HG03354 (cell line): ENCODE data around the gene PDE10A.

Source experiments
- ATAC-seq: cut with Tn5 transposase; IDR thresholded peaks from one replicate; pipeline ENCODE4 v1.9.1; 2021; ENCODE audit warnings: mild to moderate bottlenecking; ENCODE audit not compliant: unreplicated experiment, poor library complexity, severe bottlenecking

The PDE10A gene

GRCh38 chr6:165679326-165679725, 16.3 kb upstream of the PDE10A start:
- no peak for ATAC-seq

DNA sequence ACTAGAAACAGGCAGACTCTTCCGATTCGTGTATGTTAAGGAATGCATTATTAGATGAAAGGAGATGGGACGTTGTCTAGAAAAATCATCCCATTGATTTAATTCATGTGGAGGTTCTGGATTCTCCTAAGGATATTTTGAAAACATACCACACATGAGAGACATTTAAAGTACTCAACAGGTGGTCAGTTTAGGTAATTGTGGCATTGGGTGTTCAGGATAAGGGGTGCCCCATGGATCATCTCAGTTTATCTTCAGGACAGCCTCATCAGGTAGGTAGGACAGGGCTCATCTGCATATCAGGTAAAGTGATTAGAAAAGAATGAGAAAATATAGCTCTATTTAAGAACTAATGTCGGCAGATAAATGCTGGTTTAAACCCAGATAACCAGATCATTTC, 15.9 kb upstream of the PDE10A start:
- ATAC-seq: no peak

GRCh38 chr6:165678429-165678828, 15.4 kb upstream of the PDE10A start:
- no peak for ATAC-seq

DNA sequence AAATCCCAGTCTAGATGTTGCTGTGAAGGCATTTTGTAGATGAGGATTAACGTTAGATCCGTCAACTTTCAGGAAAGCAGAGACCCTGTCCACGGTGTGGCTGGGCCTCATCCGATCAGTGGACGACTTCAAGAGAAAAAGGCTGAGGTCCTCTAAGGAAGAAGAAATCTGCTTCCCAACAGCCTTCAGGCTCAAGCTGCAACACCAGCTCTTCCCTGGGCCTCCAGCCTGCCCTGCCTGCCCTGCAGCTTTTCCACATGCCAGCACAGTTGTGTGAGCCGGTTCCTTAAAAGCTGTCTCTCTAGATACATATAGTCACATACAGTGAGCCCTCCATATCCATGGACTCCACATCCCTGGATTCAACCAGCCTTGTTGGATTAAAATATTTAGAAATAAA, 14.1 kb upstream of the PDE10A start:
- ATAC-seq: no peak

GRCh38 chr6:165676435-165677068, 13.5 kb upstream of the PDE10A start:
- no peak for ATAC-seq

DNA sequence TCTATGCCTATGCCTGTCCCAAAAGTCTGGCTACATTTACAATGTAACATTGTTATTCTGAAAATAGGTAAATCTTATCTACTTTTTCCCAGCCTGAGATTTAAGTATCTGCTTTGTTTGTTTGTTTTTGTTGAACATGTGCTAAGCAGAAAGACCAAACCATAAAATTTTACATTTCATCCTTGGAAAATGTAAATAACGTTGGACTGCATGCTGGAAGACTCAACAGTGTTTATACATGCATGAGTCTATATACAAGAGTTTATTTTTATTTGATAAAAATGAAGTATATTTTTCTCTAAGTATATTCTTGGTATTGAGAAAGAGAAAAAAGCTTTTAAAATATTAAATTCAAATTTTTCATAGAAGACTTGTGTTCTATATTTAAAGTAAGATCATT, 12.1 kb upstream of the PDE10A start:
- ATAC-seq: no peak

DNA sequence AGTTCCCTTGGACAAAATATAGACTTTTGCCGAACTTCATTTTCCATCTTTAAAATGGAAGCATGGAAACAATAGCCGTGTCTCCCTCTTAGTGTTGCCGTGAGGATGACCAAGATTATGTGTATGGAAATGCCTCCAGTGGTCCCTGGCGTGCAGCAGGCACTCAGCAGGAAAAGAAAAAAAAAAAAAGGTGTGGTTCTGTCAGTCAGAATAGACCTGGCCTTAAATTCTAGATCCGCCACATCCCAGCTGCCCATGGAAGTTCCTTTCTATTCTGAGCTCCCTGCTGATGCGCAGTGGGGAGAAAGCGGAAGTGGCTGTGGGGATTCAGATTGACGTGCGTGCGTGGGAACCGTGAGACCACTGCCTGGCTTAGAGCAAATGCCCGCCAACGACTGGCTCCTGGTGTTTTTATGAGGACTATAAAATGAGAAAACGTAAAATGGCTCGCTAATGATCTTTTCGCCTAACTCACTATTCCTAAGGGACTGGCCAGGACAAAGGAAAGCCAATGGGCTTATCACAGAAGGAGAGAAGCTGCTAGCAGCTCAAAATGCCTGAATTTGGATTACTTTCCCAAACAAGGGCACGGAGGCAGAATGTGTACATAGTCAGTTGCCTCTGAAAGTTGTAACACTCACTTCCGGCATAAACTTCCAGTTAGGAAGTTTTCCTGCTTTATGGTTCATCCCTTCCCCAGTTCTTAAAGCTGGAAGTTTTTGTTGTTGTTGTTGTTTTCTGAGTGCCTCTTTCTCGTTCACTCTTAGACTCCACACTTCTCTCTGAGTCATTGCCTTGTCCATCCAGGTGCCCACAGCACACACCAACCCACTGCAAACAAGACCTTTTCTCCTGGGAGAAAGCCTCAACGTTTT, 11.4 kb upstream of the PDE10A start:
- ATAC-seq: no peak

- ATAC-seq: no peak
Measured at GRCh38 chr6:165671222-165671768, 8.3 kb upstream of the PDE10A start.

- no peak for ATAC-seq
Measured at GRCh38 chr6:165668951-165669350, 5.9 kb upstream of the PDE10A start.

DNA sequence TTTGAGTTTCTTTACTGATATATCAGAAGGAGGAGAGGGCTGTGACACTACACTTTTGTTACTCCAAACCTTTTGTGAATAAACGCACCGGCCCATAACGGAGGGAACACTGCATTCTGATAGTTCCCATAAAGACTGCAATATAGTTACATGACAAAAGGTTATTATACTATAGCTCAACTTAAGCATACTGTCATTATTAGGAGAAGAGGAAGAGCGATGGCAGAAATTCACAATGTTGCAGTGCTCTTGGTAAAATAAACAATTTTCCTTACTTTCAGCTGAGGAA, 2.3 kb upstream of the PDE10A start:
- ATAC-seq: no peak

GRCh38 chr6:165664559-165665383, 1.7 kb upstream of the PDE10A start:
- no peak for ATAC-seq

DNA sequence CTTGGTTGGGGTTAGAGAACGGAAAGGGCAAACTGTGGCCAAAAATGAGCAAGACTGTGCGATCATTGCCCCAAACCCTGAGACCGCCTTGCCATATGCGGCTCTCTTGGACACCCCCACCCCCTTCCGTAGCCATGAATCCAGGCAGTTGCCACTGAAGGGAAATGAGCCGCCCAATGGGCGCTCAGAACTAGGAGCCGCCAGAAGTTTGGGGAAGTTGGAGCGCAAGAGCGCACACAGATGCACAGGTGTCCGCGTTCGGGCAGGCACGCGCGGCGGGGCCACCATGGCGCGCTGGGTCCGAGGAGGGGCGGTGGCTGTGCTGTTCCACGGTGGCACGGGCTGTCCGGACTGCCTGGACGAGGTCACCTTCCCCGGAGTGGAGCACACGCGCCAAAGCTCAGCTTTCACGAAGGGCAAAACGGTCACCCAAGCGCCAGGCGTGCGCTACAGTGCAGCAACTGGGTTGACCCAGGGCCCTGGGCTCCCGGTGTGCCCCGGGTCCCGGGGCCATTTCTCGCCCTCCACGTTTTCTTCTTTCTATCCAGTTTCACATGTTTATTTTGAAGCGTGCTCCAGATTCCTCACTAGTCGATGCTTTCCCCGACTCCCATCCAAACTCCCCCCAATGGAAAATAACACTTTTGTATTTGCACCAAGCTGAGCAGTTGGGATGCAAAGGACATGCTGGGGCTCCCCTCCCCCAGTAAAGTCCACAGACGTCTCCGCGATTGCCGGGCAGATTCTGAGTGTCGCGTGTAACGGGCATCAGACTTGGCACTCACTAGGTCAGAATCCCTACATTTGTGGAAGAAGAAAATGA, 906 bp upstream of the PDE10A start:
- no peak for ATAC-seq

- no peak for ATAC-seq
Measured at GRCh38 chr6:165663377-165663735, 315 bp upstream of the PDE10A start.

GRCh38 chr6:165662041-165662748, 846 bp downstream of the PDE10A start:
- no peak for ATAC-seq

DNA sequence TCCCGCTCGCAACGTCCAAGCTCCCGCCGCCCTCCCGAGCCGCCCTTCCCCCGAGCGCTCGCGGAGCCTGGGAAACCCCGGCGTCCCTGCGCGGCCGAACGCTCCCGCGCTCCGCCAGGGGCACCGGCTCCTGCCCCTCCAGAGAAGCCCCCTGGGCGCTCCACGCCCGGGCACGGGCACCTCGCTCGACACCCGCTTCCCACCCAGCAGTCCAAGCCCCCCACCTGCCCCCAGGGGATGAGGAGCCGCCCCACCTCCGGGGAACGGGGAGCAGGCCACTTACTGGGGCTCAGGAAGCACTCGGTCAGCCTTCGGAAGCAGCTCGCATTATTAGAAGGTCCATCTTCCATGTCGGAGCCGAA, 1.4 kb downstream of the PDE10A start:
- ATAC-seq: no peak

- no peak for ATAC-seq
Measured at GRCh38 chr6:165660857-165661663, 2.0 kb downstream of the PDE10A start.

DNA sequence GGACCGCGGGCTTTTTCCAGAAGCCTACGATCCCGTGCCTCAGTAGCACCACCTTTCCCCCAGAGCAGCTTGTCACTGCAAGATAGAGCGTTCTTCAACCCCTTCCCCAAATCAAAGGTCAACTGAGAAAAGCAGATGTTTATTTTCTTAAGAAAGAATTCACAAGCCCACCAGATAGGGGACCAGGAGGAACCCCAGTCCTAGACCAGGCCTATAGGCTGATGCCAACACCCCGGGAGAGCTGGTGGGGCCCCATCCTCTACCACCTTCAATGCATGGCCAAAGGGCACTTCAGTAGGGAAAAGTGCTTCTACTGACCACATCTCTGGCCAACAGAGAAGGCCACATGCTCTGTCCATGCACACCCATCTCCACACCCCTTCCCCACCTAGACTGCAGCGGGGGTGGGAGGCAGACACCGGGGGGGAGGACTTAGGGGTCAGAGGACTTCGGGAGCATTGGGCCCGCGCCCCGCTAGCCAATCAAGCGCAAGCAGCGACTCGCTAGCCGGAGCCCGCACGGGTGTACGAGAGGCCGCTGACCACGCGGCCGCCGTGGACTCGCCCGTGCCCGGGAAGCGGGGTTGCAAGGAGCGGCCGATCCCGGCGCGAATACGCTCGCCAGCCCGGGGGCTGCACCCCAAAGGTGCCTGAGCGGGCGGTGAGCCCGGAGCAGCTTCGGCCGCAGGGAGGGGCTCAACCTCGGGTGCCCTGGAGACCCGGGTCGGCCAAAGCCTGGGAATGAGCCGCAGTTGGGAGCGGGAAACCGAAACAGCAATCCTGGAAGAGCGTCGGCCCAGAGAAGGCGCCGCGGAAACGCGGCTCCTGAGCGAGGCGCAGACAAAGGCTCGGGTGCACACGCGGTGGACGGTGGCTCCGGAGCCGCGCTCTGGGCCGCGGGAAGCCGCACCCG, 2.8 kb downstream of the PDE10A start:
- no peak for ATAC-seq
